GM12891 (cell line): Measurements from ENCODE around the gene CD160.

Experiments
- PAX5 ChIP-seq: IDR thresholded peaks from 2 replicates; pipeline ENCODE4 v1.6.1; 2011; ENCODE audit warnings: low read length, moderate library complexity, mild to moderate bottlenecking; ENCODE audit not compliant: insufficient read depth, severe bottlenecking
- POLR2A ChIP-seq: IDR thresholded peaks from 2 replicates; pipeline ENCODE4 v1.6.1; 2011; ENCODE audit warnings: low read depth, low read length, control low read depth
- POLR2AphosphoS5 ChIP-seq: IDR thresholded peaks from 2 replicates; pipeline ENCODE4 v1.6.1; 2011; ENCODE audit warnings: low read depth, low read length, control low read depth
- SPI1 ChIP-seq: IDR thresholded peaks from 2 replicates; pipeline ENCODE4 v1.6.1; 2011; ENCODE audit warnings: low read depth, low read length, control low read depth
- TAF1 ChIP-seq: IDR thresholded peaks from 2 replicates; pipeline ENCODE4 v1.6.1; 2011; ENCODE audit warnings: low read depth, low read length, control low read depth

DNA sequence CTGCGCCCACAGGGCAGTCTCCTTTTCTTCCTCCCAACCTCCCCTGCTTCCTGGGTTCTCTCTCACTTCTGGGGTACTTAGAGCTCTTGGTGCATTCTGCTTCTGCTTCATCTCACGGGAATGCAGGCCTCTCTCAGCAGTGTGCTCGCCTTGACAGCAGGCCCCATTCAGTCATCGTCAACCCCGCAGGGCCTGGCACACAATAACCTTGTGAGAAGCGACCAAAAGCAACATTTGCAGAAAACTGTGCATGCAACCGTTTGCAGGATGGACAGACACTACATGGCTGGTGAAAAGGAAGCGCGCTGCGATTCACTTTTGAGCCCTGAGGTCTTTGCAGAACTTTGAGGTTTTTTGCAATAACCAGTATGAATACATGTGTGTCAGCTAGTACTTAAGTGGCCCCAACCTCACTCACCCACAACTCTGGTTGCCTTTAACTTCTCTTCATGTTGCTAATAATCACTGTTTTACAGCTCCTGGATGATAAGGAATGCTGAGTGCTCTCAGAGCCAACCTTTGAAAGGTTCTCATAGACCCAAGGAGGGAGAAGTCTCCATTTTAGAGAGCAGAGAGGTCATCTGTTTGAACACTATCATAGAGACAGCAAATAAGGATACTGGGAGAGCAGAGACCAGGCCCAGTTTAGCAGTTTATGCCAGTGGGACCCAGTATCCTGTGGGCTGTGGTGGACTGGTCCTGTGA is 2.5 kb upstream of the CD160 start:
- TF ChIP-seq POLR2AphosphoS5: no peak
- no peak for TF ChIP-seq SPI1
- TF ChIP-seq TAF1: no peak
- no peak for TF ChIP-seq POLR2A
- no peak for TF ChIP-seq PAX5
